Measurements from ENCODE around the gene HTT. TPM values are rescaled to one million over a fixed set of nuclear protein-coding genes. Genes with fewer than 3 reads are reported as not detected.

HTT gene
- total RNA-seq, 1 donor from 2014 or later = 72.0 TPM

- no peak for TF ChIP-seq CTCF (conservative IDR thresholded peaks at IDR 0.05)
- Mint-ChIP-seq H3K4me1 (peaks cover 10% of the 10 kb centered on the region), H3K36me3 (ENCODE audit: low read depth) (peaks cover 9% of the 10 kb centered on the region), H3K4me3 (no peak overlapping the region), H3K27ac (ENCODE audit: unreplicated experiment) (no peak overlapping the region), H3K27me3 (ENCODE audit: low read depth) (no peaks in the 10 kb centered on the region), H3K9me3 (no peaks in the 10 kb centered on the region)
- no peak for DNase-seq (ENCODE audit: low read depth, low spot score)
Measured at GRCh38 chr4:3121596-3121995, 47.1 kb downstream of the HTT start.

- no peak for DNase-seq (ENCODE audit: low read depth, low spot score)
- Mint-ChIP-seq H3K27me3 (ENCODE audit: low read depth) (no peaks in the 10 kb centered on the region), H3K4me3 (no peak overlapping the region), H3K4me1 (peaks cover 10% of the 10 kb centered on the region), H3K27ac (ENCODE audit: unreplicated experiment) (no peak overlapping the region), H3K9me3 (no peaks in the 10 kb centered on the region), H3K36me3 (ENCODE audit: low read depth) (peaks cover 11% of the 10 kb centered on the region)
- no peak for TF ChIP-seq CTCF (conservative IDR thresholded peaks at IDR 0.05)
Measured at GRCh38 chr4:3122081-3122563, 47.6 kb downstream of the HTT start.

GRCh38 chr4:3123181-3123671, 48.7 kb downstream of the HTT start:
- Mint-ChIP-seq H3K4me1 (peaks cover 10% of the 10 kb centered on the region), H3K36me3 (ENCODE audit: low read depth) (peaks cover 14% of the 10 kb centered on the region), H3K4me3 (no peak overlapping the region), H3K27me3 (ENCODE audit: low read depth) (no peaks in the 10 kb centered on the region), H3K27ac (ENCODE audit: unreplicated experiment) (no peak overlapping the region), H3K9me3 (no peaks in the 10 kb centered on the region)
- DNase-seq (ENCODE audit: low read depth, low spot score) = no peak
- TF ChIP-seq CTCF (conservative IDR thresholded peaks at IDR 0.05) = no peak

- DNase-seq (ENCODE audit: low read depth, low spot score) = no peak
- Mint-ChIP-seq H3K4me3 (no peak overlapping the region), H3K4me1 (peaks cover 10% of the 10 kb centered on the region), H3K9me3 (no peaks in the 10 kb centered on the region), H3K27me3 (ENCODE audit: low read depth) (no peaks in the 10 kb centered on the region), H3K36me3 (ENCODE audit: low read depth) (peaks cover 17% of the 10 kb centered on the region), H3K27ac (ENCODE audit: unreplicated experiment) (no peak overlapping the region)
- TF ChIP-seq CTCF (conservative IDR thresholded peaks at IDR 0.05) = no peak
Measured at GRCh38 chr4:3124070-3124767, 49.7 kb downstream of the HTT start.

- no peaks in the 10 kb centered on the region for H3K9me3 Mint-ChIP-seq
- no peak for DNase-seq (ENCODE audit: low read depth, low spot score)
- no peak for TF ChIP-seq CTCF (conservative IDR thresholded peaks at IDR 0.05)
- H3K27me3 Mint-ChIP-seq (ENCODE audit: low read depth) = no peaks in the 10 kb centered on the region
- peaks cover 7% of the 10 kb centered on the region for H3K4me1 Mint-ChIP-seq
- H3K4me3 Mint-ChIP-seq = no peak overlapping the region
- H3K36me3 Mint-ChIP-seq (ENCODE audit: low read depth) = peaks cover 27% of the 10 kb centered on the region
- no peak overlapping the region for H3K27ac Mint-ChIP-seq (ENCODE audit: unreplicated experiment)
Measured at GRCh38 chr4:3127112-3127511, 52.6 kb downstream of the HTT start.

Data from neural crest cell (in vitro differentiated cells).